HG03196 (cell line): Measurements from ENCODE around the gene CUBN.

Experiments
- ATAC-seq: cut with Tn5 transposase; IDR thresholded peaks from one replicate; pipeline ENCODE4 v1.9.1; 2021; ENCODE audit not compliant: unreplicated experiment

CUBN gene

DNA sequence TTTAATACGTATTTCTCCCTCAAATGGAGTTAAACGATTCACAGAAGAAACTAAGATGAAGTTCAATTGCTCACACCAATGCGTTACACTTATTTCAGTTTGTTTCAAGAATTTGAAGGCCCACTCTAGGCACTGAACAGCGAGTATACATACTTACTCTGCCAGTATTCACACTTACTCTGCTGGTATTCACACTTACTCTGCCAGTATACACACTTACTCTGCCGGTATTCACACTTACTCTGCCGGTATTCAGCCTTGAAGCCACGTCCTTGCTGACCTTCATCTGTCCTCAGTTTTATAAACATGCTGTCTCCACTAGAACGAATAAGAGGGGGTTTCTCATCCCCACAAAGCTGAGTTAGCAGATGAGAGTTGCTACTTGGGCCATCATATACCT, 86.0 kb downstream of the CUBN start:
- ATAC-seq: no peak

DNA sequence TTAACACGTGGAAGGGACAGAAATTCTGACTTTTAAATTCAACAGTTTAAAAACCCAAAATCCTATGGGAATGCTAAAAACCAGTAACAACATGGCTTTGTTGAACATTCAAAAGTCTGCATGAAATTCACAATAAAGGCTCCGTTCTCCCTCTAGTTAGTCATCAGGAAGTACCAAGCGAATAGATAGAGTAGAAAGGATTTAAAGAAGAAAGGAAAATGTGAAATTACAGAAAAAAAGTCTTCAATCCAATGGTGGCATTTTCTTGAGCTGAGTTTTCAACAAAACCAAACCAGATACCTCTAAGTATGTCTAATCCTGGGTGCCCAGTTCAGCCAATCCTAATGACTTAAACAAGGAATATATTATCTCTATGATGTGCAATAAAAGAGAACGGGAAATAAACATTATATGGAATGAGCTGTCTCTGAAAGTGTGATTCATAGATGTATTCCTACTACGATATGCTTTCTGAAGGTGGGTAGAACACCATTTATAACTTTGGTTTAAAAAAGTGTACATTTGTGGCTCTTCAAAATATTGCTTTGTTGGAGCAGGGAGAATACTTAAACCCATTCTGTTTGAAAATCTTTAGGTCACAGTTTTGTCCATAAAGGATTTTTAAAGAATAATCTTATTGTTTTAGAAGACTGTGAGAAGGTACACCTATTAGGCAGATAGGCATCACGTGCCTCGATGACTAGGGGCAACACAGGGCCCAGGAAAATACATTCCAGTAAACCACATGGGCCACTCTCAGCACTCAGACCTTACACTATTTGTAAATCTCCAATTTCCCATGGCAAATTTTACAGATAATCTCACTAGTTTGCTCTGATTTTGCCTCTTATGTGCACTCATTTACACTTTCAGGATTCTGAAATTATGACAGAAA, 87.7 kb downstream of the CUBN start:
- no peak for ATAC-seq

DNA sequence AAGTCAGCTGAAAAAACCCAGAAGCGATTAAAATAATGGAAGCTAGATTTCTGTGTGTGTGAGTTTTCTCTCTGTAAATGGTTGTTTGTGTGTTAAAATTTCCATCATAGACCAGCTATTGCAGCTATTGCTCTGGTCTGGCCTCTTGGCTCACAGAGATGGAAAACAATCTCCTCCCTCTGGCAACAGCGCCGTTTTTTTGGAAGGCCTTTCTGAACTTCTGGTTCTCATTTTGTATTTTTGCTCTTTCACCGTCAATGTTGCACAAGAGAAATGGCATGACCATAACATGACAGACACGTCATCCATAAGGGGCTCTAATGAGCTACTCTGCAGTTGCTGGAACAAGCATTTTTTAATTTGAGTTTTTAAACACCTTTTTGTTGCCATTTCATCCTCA, 91.0 kb downstream of the CUBN start:
- no peak for ATAC-seq

- ATAC-seq: no peak
Measured at GRCh38 chr10:17037910-17038309, 91.7 kb downstream of the CUBN start.

GRCh38 chr10:17035446-17035845, 94.2 kb downstream of the CUBN start:
- no peak for ATAC-seq

DNA sequence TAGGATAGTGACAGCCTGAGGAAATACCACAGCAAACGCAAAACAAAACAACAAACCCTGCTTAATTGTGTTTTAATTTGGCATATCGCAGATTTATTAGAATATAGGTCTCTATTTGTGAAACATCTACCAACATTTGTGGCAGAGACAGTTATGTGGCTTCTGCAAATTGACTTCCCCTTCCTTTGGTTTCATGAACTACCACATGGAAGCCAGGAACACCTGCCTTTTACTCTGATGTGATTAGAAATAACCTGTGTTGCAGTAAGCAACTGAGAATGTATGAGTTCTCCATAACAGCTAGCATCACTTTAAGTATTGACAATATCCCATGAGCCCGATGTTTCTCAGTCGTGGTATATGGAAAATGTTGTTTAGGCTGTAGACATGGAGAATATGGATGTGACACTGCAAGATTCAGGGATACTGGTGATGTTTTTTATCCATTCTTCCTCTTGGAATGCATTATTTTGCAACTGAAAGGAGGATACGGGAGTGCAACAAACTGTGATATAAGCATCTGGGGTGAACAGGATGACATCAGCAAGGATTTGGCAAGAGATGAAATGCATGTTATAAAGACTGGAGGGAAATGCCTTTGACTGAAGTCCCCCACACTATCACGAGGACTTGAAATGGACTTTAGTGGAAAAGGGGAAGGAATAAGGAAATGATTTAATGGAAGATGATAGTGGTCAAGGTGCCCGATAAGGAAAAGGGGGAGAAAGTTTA, 95.9 kb downstream of the CUBN start:
- ATAC-seq: no peak

DNA sequence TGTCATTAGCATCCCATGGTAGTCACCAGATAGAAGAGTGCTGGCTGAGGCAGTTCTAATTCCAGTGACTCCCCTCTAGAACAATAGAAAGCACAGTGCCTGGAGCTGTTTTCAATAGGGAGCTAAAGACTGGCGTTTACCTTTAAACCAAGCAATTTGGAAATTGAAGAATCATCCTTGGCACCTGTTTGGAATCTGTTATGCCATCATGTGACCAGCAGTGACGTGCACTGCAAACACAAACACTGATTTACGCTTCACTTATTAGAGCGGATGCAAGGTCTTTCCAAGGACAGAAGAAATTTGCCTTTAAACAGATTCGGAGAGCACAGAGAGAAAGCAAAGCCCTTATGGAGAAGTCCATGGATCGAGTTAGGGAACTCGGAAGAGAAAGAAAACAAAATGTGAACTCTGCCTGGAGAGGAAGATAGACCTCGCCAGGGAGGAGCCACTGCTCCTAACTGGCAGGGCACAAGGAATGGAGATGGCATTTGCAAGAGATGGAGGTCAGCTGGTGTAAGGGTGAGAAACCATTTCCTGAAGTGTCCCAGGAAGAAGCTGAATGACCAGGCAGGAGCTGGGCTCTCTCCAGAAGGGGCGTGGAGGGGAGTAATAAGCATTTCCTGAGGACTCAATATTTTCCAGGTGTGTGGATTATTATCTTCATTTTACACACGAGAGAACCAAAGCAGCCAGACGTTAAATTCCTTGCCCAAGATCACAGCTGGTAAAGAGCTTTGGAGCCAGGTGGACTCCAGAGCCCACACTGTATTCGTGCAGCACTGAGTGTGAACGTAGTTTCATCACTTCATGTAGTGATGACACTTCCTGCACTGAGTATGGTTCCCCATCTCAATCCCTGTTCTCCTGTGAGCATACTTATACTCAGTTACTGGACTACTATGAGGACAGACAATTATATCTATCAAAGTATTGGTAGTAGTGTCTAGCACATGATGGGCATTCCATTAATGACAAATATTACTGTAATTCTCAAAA, 97.7 kb downstream of the CUBN start:
- no peak for ATAC-seq

DNA sequence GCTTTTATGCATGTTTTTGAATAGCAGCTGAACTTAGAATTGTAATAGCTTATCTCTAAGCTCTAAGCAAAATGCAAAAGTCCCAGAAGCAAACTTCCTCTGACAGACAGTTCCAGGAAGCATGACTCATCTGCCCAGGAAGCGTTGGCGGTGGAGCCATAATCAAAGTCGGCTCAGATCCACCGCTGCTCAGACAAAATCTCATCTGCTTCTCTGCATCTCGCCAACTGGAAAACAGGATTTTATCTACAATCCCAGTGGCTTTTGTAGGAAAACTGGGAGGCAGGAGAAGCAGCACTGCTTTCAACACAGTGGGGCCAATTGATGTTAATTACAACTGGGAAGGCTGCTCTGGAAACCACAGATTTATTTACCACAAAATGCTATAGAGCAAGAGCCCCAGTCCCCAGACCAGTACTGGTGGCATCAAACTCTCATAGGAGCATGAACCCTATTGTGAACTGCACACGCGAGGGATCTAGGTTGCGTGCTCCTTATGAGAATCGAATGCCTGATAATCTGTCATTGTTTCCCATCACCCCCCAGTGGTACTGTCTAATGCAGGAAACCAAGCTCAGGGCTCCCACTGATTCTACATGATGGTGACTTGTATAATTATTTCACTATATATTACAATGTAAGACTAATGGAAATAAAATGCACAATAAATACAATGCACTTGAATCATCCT, 99.9 kb downstream of the CUBN start:
- peak; percentile 37 for ATAC-seq

DNA sequence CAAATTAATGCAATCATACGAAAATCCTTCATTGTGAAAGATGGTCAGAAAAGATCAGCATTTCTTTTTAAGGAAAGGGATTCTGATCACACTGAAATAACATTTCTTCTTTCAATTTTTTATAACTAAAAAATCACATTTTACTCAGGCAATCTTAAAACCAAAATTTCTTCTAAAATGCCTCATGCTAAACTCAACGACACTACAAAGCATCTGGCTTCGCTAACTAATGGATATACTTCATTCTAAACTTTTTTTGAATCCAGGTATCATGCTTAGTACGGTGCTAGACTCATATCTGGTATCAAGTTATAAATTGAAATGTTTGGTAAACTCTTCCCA, 100.4 kb downstream of the CUBN start:
- ATAC-seq: no peak

DNA sequence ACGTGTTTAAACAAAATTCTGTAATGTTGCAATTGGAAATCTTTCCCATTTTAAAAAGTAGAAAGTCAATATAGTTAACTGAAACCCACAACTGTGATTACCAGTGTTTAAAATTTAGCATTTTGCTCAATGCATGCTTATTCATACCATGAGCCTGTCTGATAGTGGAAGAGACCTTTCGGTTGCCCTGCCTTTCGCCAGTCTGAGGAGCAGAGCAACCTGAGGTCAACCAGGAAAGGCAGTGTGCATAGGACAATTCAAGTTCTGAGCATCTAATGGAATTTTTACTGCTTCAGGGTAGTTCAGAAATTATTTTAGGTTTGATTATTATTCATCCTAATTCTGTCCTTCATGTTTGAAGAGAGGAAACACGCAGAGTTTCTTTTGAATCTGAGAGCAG, 100.8 kb downstream of the CUBN start:
- no peak for ATAC-seq

DNA sequence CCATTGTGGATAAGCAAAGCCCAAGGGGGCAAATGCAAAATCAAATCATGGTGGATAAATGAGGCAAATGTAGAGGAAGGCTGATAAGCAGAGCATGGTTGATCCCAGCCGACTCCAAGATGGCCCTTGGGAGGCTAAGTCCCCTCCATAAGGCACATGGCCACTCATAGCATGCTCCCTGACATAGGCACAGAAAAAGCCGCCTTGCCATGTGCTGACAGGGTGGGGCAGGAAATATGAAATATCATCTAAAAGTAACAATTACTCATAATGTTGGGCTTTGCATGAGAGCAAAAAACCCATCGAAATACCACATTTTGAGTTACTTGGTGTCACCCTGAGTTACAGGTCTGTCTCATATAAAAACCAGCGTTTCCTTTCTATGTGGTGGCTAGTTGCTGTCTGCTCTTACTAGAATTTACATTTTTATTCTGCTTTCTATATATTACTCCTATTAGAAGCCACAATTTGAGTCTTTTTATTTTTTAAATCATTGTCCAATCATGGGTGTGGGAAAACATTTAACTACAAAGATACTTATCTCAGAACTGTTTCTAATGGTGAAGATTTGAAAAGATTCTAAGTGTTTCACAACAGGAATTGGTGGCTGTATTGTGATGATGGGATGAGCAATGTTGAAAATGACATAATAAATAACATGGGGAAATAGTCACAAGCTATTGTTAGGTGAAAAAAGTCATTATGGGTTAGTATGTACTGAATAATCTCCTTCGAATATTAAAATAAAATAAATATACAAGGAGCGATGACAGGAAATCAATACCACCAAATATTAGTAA, 102.7 kb downstream of the CUBN start:
- ATAC-seq: peak; percentile 54

DNA sequence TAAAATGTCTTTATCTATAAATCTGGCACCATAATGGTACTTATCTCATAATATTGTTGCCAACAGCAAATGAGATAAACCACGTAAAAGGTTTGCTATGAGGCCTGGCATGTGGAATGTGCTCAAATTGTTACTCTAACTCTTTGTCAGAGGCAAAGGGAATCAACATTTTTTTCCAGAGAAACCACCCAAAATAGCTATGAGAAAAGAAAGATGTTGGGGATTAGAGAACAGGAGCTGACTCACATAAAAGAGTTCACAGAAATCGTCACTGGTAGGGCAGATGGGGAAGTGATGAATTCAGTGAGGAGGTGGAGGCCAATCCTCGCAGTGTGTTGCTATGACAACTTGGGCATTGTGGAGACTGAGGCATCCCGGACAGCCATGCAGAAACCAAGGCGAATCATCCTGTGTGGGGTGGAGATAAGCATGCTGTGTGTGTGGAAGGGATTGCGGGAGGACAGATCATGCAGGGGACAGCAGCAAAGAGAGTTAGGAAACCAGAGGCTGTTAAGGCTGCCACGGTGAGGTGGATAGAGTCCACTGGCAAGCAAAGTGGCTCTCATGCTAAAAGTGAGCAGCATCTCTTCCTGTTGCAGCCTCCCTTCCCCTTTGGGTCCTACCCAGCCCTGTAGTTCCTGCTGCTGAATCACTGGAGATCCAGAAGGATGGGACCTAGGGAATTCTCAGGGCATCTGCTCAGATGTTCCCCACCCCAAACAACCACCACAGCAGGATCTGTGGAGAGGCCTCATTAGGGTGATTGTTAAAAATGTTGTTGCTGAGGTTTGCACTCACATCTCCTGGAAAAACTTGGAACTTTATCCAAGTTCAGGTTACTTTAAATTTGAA, 103.9 kb downstream of the CUBN start:
- no peak for ATAC-seq

GRCh38 chr10:17024461-17024860, 105.2 kb downstream of the CUBN start:
- no peak for ATAC-seq

DNA sequence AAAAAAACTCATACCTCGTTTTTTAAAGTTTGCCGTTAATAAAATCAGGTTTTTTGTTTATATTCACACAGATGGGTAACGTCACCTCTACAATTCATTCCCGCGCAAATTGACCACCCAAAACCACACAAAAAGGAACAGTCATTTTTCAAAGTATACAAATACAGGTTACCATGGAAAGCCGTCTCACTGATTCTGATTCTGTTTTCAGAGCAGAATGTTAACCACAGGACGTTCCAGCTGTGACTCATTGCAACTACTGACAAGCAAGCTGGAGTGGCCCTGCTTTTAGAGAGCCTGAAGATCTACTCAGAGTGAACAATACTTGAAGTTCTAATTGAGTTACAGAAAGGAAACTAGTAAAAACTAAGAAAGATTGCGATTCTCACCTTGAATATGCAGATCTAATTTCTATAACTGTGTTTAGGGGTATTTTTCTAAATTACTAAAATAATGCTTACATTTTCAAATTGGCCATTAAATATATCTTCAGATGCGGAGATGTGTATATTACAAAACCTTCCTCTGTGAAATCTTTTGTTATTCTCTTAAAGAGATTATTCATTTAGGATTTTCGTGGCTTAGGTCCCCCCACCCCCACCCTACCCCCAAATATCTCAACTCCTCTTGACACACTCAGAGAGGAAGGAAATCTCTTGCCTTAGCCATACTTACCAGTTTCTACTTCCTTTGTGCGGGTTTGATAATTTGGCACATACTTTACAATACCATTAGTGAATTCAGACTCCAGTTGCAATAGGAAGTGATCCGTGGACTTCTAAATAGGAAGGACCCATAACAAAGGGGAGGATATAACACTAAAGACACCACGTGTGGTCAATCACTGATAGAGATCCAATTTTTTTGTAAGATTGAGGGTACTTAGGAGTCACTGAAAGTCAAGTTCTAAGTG, 106.0 kb downstream of the CUBN start:
- ATAC-seq: peak; percentile 95

DNA sequence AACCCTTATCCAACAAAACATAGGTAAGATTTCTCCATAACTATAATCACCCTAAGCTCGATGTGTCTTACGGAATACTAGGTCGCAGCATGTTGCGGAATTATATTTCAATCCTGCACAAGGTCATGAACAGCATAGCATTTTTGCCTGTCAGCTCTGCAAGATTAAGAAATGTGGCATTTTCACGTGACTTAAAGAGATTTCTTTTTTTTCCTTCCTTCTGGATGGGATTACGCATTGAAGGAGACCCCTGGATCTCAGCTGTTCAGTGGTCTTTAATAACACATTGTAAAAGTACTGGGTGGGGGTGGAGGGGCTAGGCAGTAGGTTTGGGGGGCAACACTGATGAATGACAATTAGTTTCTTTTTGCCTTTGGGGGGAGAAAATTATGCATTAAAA, 106.7 kb downstream of the CUBN start:
- ATAC-seq: no peak

DNA sequence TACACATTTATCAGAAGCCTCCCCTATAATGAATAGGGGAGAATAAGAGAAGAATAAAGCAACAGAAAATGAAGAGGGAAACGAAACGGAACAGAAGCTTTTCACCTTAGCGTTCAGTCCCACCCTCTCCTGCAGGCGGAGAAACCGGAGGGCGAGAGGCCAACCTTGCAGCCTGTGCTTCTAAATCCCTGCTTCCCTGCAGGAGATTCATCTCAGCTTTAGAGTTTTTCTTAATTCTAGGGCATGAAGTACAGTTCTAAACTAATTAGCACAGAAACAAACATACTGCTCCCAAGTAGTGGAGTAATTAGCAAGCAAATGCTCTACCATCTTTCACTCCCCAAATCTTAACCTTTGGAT, 107.2 kb downstream of the CUBN start:
- no peak for ATAC-seq

GRCh38 chr10:17021656-17022465, 107.8 kb downstream of the CUBN start:
- no peak for ATAC-seq
